A549 (cell line): Measurements from ENCODE around the gene SEMA4B. TPM values are rescaled to one million over a fixed set of nuclear protein-coding genes. Genes with fewer than 3 reads are reported as not detected.

ENCODE experiments used
- ATAC-seq, 2 experiments: fragments of 200-7000 bp in 1 of 2; fragments of >200 bp in 1 of 2; cut with Nextera tagmentation in 1 of 2; cut with Tn5 transposase in 1 of 2; 3 replicates each; pipeline versions ENCODE4 v1.8.0 to v1.9.1; 2018 to 2020; ENCODE audit warnings: mild to moderate bottlenecking in 1 of 2, moderate library complexity in 1 of 2
- CTCF ChIA-PET: fragments of 300-600 bp; sonication (Branson Sonifier 250); formaldehyde crosslinking; extraction: SDS; loops from one replicate; lab custom pipeline; 2021; ENCODE audit warnings: antibody characterized with exemption, inconsistent platforms; lab: Yijun Ruan, JAX
- POLR2A ChIA-PET: fragments of 350-600 bp; formaldehyde crosslinking; extraction: SDS; loops from one replicate; lab custom pipeline; 2021; ENCODE audit warnings: antibody characterized with exemption, inconsistent platforms; lab: Yijun Ruan, JAX
- DNase-seq, 2 experiments: peaks; one replicate each; pipeline versions ENCODE4 v3.0.0 to v3.0.0-alpha.2; 2011 to 2016; ENCODE audit warnings: low read depth in 1 of 2, low spot score in 1 of 2
- FAIRE-seq: peaks from 2 replicates; lab custom pipeline; 2011; peaks lifted over from hg19 to GRCh38; lab: Jason Lieb, UNC
- H3K27ac ChIP-seq, 2 experiments: fragments of >200 bp; sonication (Bioruptor Twin); formaldehyde crosslinking; 3 replicates each; pipeline ENCODE4 v1.5.1; 2016 to 2017
- H3K4me1 ChIP-seq: fragments of >200 bp; sonication (Bioruptor Twin); formaldehyde crosslinking; 3 replicates; pipeline ENCODE4 v1.6.1; 2016
- H3K4me2 ChIP-seq: fragments of >200 bp; sonication (Bioruptor Twin); formaldehyde crosslinking; 3 replicates; pipeline ENCODE4 v1.6.1; 2016
- H3K4me3 ChIP-seq: fragments of >200 bp; sonication (Bioruptor Twin); formaldehyde crosslinking; 3 replicates; pipeline ENCODE4 v1.5.1; 2016
- H3K9me3 ChIP-seq: fragments of >200 bp; sonication (Bioruptor Twin); formaldehyde crosslinking; 3 replicates; pipeline ENCODE4 v1.6.1; 2016
- ATOH8 ChIP-seq: fragments of 250-450 bp; sonication (Bioruptor Pico); IDR thresholded peaks from 2 replicates; pipeline ENCODE4 v1.5.0; 2020; ENCODE audit warnings: low read depth, mild to moderate bottlenecking, moderate library complexity
- BCL3 ChIP-seq: fragments of >200 bp; sonication (Bioruptor Twin); formaldehyde crosslinking; IDR thresholded peaks from 3 replicates; pipeline ENCODE4 v1.6.1; 2016
- E2F6 ChIP-seq: IDR thresholded peaks from 2 replicates; pipeline ENCODE4 v1.6.1; 2012; ENCODE audit warnings: low read depth, borderline replicate concordance
- ELK1 ChIP-seq: fragments of 150-350 bp; IDR thresholded peaks from 2 replicates; pipeline ENCODE4 v1.6.1; 2014; ENCODE audit warnings: low read depth, mild to moderate bottlenecking, low read length
- FOSL2 ChIP-seq, 2 experiments: fragments of 450-650 bp in 1 of 2; fragments of >200 bp in 1 of 2; sonication (Bioruptor Twin) in 1 of 2; formaldehyde crosslinking; IDR thresholded peaks; 2 replicates each; pipeline versions ENCODE4 v1.5.0 to v1.6.1; 2016 to 2020; ENCODE audit warnings: mild to moderate bottlenecking in 1 of 2, moderate library complexity in 1 of 2
- GATA3 ChIP-seq: IDR thresholded peaks from 2 replicates; pipeline ENCODE4 v1.6.1; 2012; ENCODE audit warnings: borderline replicate concordance
- HES2 ChIP-seq: fragments of >200 bp; sonication (Bioruptor Twin); formaldehyde crosslinking; IDR thresholded peaks from 2 replicates; pipeline ENCODE4 v1.6.1; 2016
- HOXB13 ChIP-seq: fragments of 250-450 bp; sonication (Bioruptor Pico); IDR thresholded peaks from 2 replicates; pipeline ENCODE4 v1.5.0; 2020; ENCODE audit warnings: low read depth, mild to moderate bottlenecking, moderate library complexity
- JUNB ChIP-seq: fragments of >200 bp; sonication (Bioruptor Twin); formaldehyde crosslinking; IDR thresholded peaks from 2 replicates; pipeline ENCODE4 v1.6.1; 2016
- KDM5A ChIP-seq: fragments of 200-600 bp; sonication (generic); IDR thresholded peaks from 2 replicates; pipeline ENCODE4 v1.6.1; 2016; ENCODE audit warnings: antibody characterized with exemption, mild to moderate bottlenecking
- NPAS2 ChIP-seq: fragments of 250-450 bp; sonication (Bioruptor Pico); IDR thresholded peaks from 2 replicates; pipeline ENCODE4 v1.8.0; 2022; ENCODE audit warnings: mild to moderate bottlenecking, moderate library complexity, borderline replicate concordance
- NR3C1 ChIP-seq: fragments of >200 bp; sonication (Bioruptor Twin); formaldehyde crosslinking; IDR thresholded peaks from 3 replicates; pipeline ENCODE4 v1.6.1; 2017
- POLR2A ChIP-seq: IDR thresholded peaks from 2 replicates; pipeline ENCODE4 v1.6.1; 2012; ENCODE audit warnings: mild to moderate bottlenecking, low read length
- RARB ChIP-seq: fragments of 250-450 bp; sonication (Bioruptor Pico); IDR thresholded peaks from 2 replicates; pipeline ENCODE4 v1.8.0; 2021; ENCODE audit warnings: mild to moderate bottlenecking, moderate library complexity
- RCOR1 ChIP-seq: fragments of 150-350 bp; IDR thresholded peaks from 2 replicates; pipeline ENCODE4 v1.6.1; 2014; ENCODE audit warnings: antibody characterized with exemption, low read length, low read depth
- RFX5 ChIP-seq: fragments of 450-650 bp; IDR thresholded peaks from 2 replicates; pipeline ENCODE4 v1.7.1; 2014; ENCODE audit warnings: antibody characterized with exemption, mild to moderate bottlenecking, moderate library complexity
- SMC3 ChIP-seq: fragments of >200 bp; sonication (Bioruptor Twin); formaldehyde crosslinking; IDR thresholded peaks from 3 replicates; pipeline ENCODE4 v1.6.1; 2018; ENCODE audit warnings: inconsistent platforms
- TFCP2L1 ChIP-seq: fragments of 250-450 bp; sonication (Bioruptor Pico); IDR thresholded peaks from 2 replicates; pipeline ENCODE4 v1.5.0; 2021; ENCODE audit warnings: mild to moderate bottlenecking
- ZC3H11A ChIP-seq: fragments of 450-650 bp; IDR thresholded peaks from 2 replicates; pipeline ENCODE4 v1.6.1; 2014; ENCODE audit warnings: antibody characterized with exemption, mild to moderate bottlenecking
- ZSCAN20 ChIP-seq: fragments of 250-450 bp; sonication (Bioruptor Pico); IDR thresholded peaks from 2 replicates; pipeline ENCODE4 v1.8.0; 2022; ENCODE audit warnings: mild to moderate bottlenecking, moderate library complexity
- WGBS: methylation state at CpG from one replicate; pipeline ENCODE4 v1.1.6; 2017; ENCODE audit errors: missing lambda C conversion rate; 5-methylcytosine and 5-hydroxymethylcytosine counted together
- polyA plus RNA-seq, 4 experiments: library from polyadenylated mRNA; depleted of rRNA in 3 of 4; stranded (reverse); fragments of >200 nt; fragmentation: RNase III in 1 of 4; extraction: RNeasy Plus Mini Kit Qiagen cat#74134 plus additional on column Dnase treatment in 1 of 4; gene quantifications; 2 replicates in 3 of 4; 3 replicates in 1 of 4; pipeline ENCODE4 v1.2.3, GENCODE V29; 2011 to 2017

Gene SEMA4B
- polyA plus RNA-seq, 2 of the 4 experiments (the other 2 are of a cell fraction), result 45.3 to 47.1 TPM

DNA sequence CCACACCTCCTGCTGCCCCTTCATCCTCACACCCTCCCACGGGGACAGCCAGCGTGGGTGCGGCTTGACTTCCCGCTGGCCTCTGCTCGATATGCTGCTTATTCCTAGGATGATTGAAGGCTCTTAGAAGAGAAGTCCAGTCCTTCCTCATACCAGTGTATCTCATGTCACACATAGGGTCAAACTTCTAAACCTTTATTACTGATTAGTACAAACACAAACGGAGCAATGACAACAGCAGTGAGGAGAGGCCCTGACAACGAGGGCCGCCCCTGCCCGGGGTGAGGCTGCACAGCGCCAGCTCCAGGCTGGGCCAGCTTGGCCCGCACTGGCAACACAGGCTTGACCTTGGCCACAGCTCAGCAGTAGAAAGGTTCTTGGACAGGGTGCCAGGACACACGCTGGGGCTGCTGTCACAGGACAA, 29.0 kb downstream of the SEMA4B start:
- no peak for ATAC-seq
- POLR2A ChIA-PET, result interaction anchor here (0.9 kb wide), 1 partner anchor 87 kb away, joined by 3 read pairs; no protein-coding TSS in a partner anchor
- no peak for DNase-seq
- TF ChIP-seq HOXB13 (CRISPR knock-in tag), result no peak
- no peak for TF ChIP-seq ELK1
- TF ChIP-seq GATA3, result no peak
- no peak for TF ChIP-seq RFX5
- no peak for TF ChIP-seq RARB
- TF ChIP-seq JUNB, result no peak
- TF ChIP-seq FOSL2 (IDR thresholded peaks at IDR 0.05), result no peak
- no peak for TF ChIP-seq FOSL2 (CRISPR knock-in tag; IDR thresholded peaks at IDR 0.05)
- TF ChIP-seq BCL3, result no peak
- TF ChIP-seq NPAS2 (CRISPR knock-in tag), result no peak
- TF ChIP-seq NR3C1, result no peak
- TF ChIP-seq ZSCAN20, result no peak
- TF ChIP-seq POLR2A, result no peak
- no peak for TF ChIP-seq E2F6
- TF ChIP-seq TFCP2L1 (CRISPR knock-in tag), result no peak
- TF ChIP-seq SMC3, result no peak
- TF ChIP-seq, all 56 proteins: peak for 0
- CTCF ChIA-PET, result interaction anchor here (1.4 to 36.4 kb wide), 3 partner anchors 17 to 84 kb away, joined by 5 to 732 read pairs (median 288); partner anchors contain the start of gene TTLL13
- no peaks in the 10 kb centered on the region for H3K9me3 ChIP-seq
- peaks cover 25% of the 10 kb centered on the region for H3K4me1 ChIP-seq
- H3K4me3 ChIP-seq, result no peak overlapping the region
- no peak for FAIRE-seq
- H3K27ac ChIP-seq, result no peak overlapping the region
- no peak overlapping the region for H3K4me2 ChIP-seq
- WGBS, result 65% methylated on average over 12 of the region's 12 CpGs

DNA sequence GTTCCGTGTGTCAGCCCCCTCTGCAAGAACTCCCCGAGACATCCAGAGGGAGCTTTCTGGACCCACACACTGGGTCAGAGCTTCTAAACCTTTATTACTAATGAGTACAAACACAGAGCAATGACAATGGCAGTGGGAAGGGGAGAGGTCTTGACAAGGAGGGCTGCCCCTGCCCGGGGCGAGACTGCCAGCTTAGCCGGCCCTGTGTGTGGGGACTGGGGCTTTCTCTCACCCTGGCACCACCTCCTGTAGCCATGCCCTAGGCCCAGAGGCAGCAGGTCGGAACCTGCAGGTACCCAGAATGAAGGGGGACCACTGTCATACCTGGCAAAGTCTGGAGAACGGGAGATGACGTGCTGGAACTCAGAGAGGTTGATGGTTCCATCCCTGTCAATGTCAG, 29.5 kb downstream of the SEMA4B start:
- FAIRE-seq (no peak), ATAC-seq (no peak)
- Histone ChIP-seq H3K4me2 (no peak overlapping the region), H3K9me3 (no peaks in the 10 kb centered on the region), H3K27ac (no peak overlapping the region), H3K4me1 (peaks cover 26% of the 10 kb centered on the region)
- WGBS, result 82% methylated on average over 8 of the region's 8 CpGs
- POLR2A ChIA-PET, result interaction anchor here (0.9 kb wide), 1 partner anchor 87 kb away, joined by 3 read pairs; no protein-coding TSS in a partner anchor
- CTCF ChIA-PET, result interaction anchor here (1.4 to 36.4 kb wide), 4 partner anchors 17 to 332 kb away, joined by 4 to 732 read pairs (median 146); partner anchors contain the start of gene TTLL13
- TF ChIP-seq HES2 (no peak), ELK1 (no peak), KDM5A (no peak), ATOH8 (CRISPR knock-in tag) (no peak), ZC3H11A (no peak), RCOR1 (no peak)
- TF ChIP-seq, all 56 proteins: peak for 0
- no peak overlapping the region for H3K4me3 ChIP-seq
- DNase-seq, result no peak
